ENCODE data around the gene HSD17B8.

Gene HSD17B8

GRCh38 chr6:33200219-33201146 lies 4.0 kb upstream of the HSD17B8 start, which contains the start of the genes RXRB and SLC39A7:
Gene RXRB, minus strand, starts transcription at chr6:33200665. Its CDS starts 189 bp downstream, at chr6:33200476.
Gene SLC39A7, plus strand, starts transcription at chr6:33200867. Its CDS starts 379 bp downstream, at chr6:33201246.
- Histone ChIP-seq H3K4me3 (ENCODE audit: low read length) (peak within 1 kb of the TSS; percentile 72), H3K27me3 (ENCODE audit: control insufficient read depth, insufficient read depth, low read length) (no peaks in the 10 kb centered on the region), H3K27ac (ENCODE audit: low read length) (no peak within 1 kb of the TSS), H3K36me3 (ENCODE audit: control insufficient read depth, insufficient read depth, low read length) (peaks cover 14% of the 10 kb centered on the region; the same call in 1 of the 2 replicates), H3K9me3 (ENCODE audit: control insufficient read depth, insufficient read depth, low read length) (no peaks in the 10 kb centered on the region), H3K4me1 (ENCODE audit: control insufficient read depth, insufficient read depth, low read length) (peaks cover 10% of the 10 kb centered on the region; the same call in 1 of the 2 replicates)
- no CpG with 5 or more reads among the region's 68 CpGs for WGBS (ENCODE audit: insufficient coverage, insufficient read length)
- DNase-seq (ENCODE audit: low read depth, low spot score): peak; percentile 96

- Histone ChIP-seq H3K27me3 (ENCODE audit: control insufficient read depth, insufficient read depth, low read length) (peaks cover 2% of the 10 kb centered on the region; the same call in 1 of the 2 replicates), H3K9me3 (ENCODE audit: control insufficient read depth, insufficient read depth, low read length) (no peaks in the 10 kb centered on the region), H3K36me3 (ENCODE audit: control insufficient read depth, insufficient read depth, low read length) (peaks cover 10% of the 10 kb centered on the region; the same call in 1 of the 2 replicates), H3K27ac (ENCODE audit: low read length) (no peak overlapping the region), H3K4me1 (ENCODE audit: control insufficient read depth, insufficient read depth, low read length) (peaks cover 10% of the 10 kb centered on the region; the same call in 1 of the 2 replicates), H3K4me3 (ENCODE audit: low read length) (peak overlapping the region; percentile 72)
- no CpG with 5 or more reads among the region's 14 CpGs for WGBS (ENCODE audit: insufficient coverage, insufficient read length)
- no peak for DNase-seq (ENCODE audit: low read depth, low spot score)
Measured at GRCh38 chr6:33201147-33201545, 3.3 kb upstream of the HSD17B8 start.

- peaks cover 10% of the 10 kb centered on the region; the same call in 1 of the 2 replicates for H3K36me3 ChIP-seq (ENCODE audit: control insufficient read depth, insufficient read depth, low read length)
- peaks cover 10% of the 10 kb centered on the region; the same call in 1 of the 2 replicates for H3K27me3 ChIP-seq (ENCODE audit: control insufficient read depth, insufficient read depth, low read length)
- no peak for DNase-seq (ENCODE audit: low read depth, low spot score)
- H3K9me3 ChIP-seq (ENCODE audit: control insufficient read depth, insufficient read depth, low read length): no peaks in the 10 kb centered on the region
- WGBS (ENCODE audit: insufficient coverage, insufficient read length): no CpG with 5 or more reads among the region's 6 CpGs
- H3K4me3 ChIP-seq (ENCODE audit: low read length): no peak overlapping the region
- H3K27ac ChIP-seq (ENCODE audit: low read length): no peak overlapping the region
- H3K4me1 ChIP-seq (ENCODE audit: control insufficient read depth, insufficient read depth, low read length): peaks cover 10% of the 10 kb centered on the region; the same call in 1 of the 2 replicates
Measured at GRCh38 chr6:33201935-33202334, 2.5 kb upstream of the HSD17B8 start.

- no peak for DNase-seq (ENCODE audit: low read depth, low spot score)
- H3K36me3 ChIP-seq (ENCODE audit: control insufficient read depth, insufficient read depth, low read length): peaks cover 10% of the 10 kb centered on the region; the same call in 1 of the 2 replicates
- H3K4me3 ChIP-seq (ENCODE audit: low read length): no peak overlapping the region
- H3K4me1 ChIP-seq (ENCODE audit: control insufficient read depth, insufficient read depth, low read length): peaks cover 10% of the 10 kb centered on the region; the same call in 1 of the 2 replicates
- H3K27ac ChIP-seq (ENCODE audit: low read length): no peak overlapping the region
- H3K27me3 ChIP-seq (ENCODE audit: control insufficient read depth, insufficient read depth, low read length): peaks cover 10% of the 10 kb centered on the region; the same call in 1 of the 2 replicates
- no peaks in the 10 kb centered on the region for H3K9me3 ChIP-seq (ENCODE audit: control insufficient read depth, insufficient read depth, low read length)
- WGBS (ENCODE audit: insufficient coverage, insufficient read length): no CpG with 5 or more reads among the region's 6 CpGs
Measured at GRCh38 chr6:33202799-33203198, 1.7 kb upstream of the HSD17B8 start.

- no peak overlapping the region for H3K27ac ChIP-seq (ENCODE audit: low read length)
- peaks cover 10% of the 10 kb centered on the region; the same call in 1 of the 2 replicates for H3K27me3 ChIP-seq (ENCODE audit: control insufficient read depth, insufficient read depth, low read length)
- DNase-seq (ENCODE audit: low read depth, low spot score): no peak
- no peaks in the 10 kb centered on the region for H3K9me3 ChIP-seq (ENCODE audit: control insufficient read depth, insufficient read depth, low read length)
- H3K36me3 ChIP-seq (ENCODE audit: control insufficient read depth, insufficient read depth, low read length): peaks cover 10% of the 10 kb centered on the region; the same call in 1 of the 2 replicates
- whole genome bisulfite sequencing (ENCODE audit: insufficient coverage, insufficient read length): no CpG with 5 or more reads among the region's 7 CpGs
- peaks cover 10% of the 10 kb centered on the region; the same call in 1 of the 2 replicates for H3K4me1 ChIP-seq (ENCODE audit: control insufficient read depth, insufficient read depth, low read length)
- no peak overlapping the region for H3K4me3 ChIP-seq (ENCODE audit: low read length)
Measured at GRCh38 chr6:33203443-33204164, 851 bp upstream of the HSD17B8 start.

GRCh38 chr6:33204165-33204414 lies 365 bp upstream of the HSD17B8 start:
- H3K27ac ChIP-seq (ENCODE audit: low read length): no peak overlapping the region
- no CpG with 5 or more reads among the region's 4 CpGs for WGBS (ENCODE audit: insufficient coverage, insufficient read length)
- peaks cover 10% of the 10 kb centered on the region; the same call in 1 of the 2 replicates for H3K36me3 ChIP-seq (ENCODE audit: control insufficient read depth, insufficient read depth, low read length)
- no peaks in the 10 kb centered on the region for H3K9me3 ChIP-seq (ENCODE audit: control insufficient read depth, insufficient read depth, low read length)
- no peak overlapping the region for H3K4me3 ChIP-seq (ENCODE audit: low read length)
- peaks cover 10% of the 10 kb centered on the region; the same call in 1 of the 2 replicates for H3K4me1 ChIP-seq (ENCODE audit: control insufficient read depth, insufficient read depth, low read length)
- H3K27me3 ChIP-seq (ENCODE audit: control insufficient read depth, insufficient read depth, low read length): peaks cover 10% of the 10 kb centered on the region; the same call in 1 of the 2 replicates
- no peak for DNase-seq (ENCODE audit: low read depth, low spot score)

- Histone ChIP-seq H3K27ac (ENCODE audit: low read length) (no peak overlapping the region), H3K36me3 (ENCODE audit: control insufficient read depth, insufficient read depth, low read length) (peaks cover 10% of the 10 kb centered on the region; the same call in 1 of the 2 replicates), H3K9me3 (ENCODE audit: control insufficient read depth, insufficient read depth, low read length) (no peaks in the 10 kb centered on the region), H3K4me1 (ENCODE audit: control insufficient read depth, insufficient read depth, low read length) (peaks cover 10% of the 10 kb centered on the region; the same call in 1 of the 2 replicates), H3K4me3 (ENCODE audit: low read length) (peak overlapping the region; percentile 48; the same call in 1 of the 2 replicates), H3K27me3 (ENCODE audit: control insufficient read depth, insufficient read depth, low read length) (peaks cover 10% of the 10 kb centered on the region; the same call in 1 of the 2 replicates)
- WGBS (ENCODE audit: insufficient coverage, insufficient read length): no CpG with 5 or more reads among the region's 17 CpGs
- no peak for DNase-seq (ENCODE audit: low read depth, low spot score)
Measured at GRCh38 chr6:33205191-33206026, 954 bp downstream of the HSD17B8 start.

GRCh38 chr6:33206027-33206863 lies 1.8 kb downstream of the HSD17B8 start:
- H3K27ac ChIP-seq (ENCODE audit: low read length): no peak overlapping the region
- no peaks in the 10 kb centered on the region for H3K9me3 ChIP-seq (ENCODE audit: control insufficient read depth, insufficient read depth, low read length)
- peaks cover 10% of the 10 kb centered on the region for H3K4me1 ChIP-seq (ENCODE audit: control insufficient read depth, insufficient read depth, low read length)
- peaks cover 10% of the 10 kb centered on the region; the same call in 1 of the 2 replicates for H3K36me3 ChIP-seq (ENCODE audit: control insufficient read depth, insufficient read depth, low read length)
- peaks cover 10% of the 10 kb centered on the region; the same call in 1 of the 2 replicates for H3K27me3 ChIP-seq (ENCODE audit: control insufficient read depth, insufficient read depth, low read length)
- WGBS (ENCODE audit: insufficient coverage, insufficient read length): no CpG with 5 or more reads among the region's 3 CpGs
- no peak overlapping the region for H3K4me3 ChIP-seq (ENCODE audit: low read length)
- DNase-seq (ENCODE audit: low read depth, low spot score): no peak

Data from iPS DF 6.9 (cell line).